Liver (tissue), 9 donors: ENCODE measurements around the gene SELENOI. TPM values are rescaled to one million over a fixed set of nuclear protein-coding genes. Genes with fewer than 3 reads are reported as not detected.

Experiments
- DNase-seq: peaks from one replicate; pipeline ENCODE4 v3.0.0-alpha.2; 2017; ENCODE audit warnings: low spot score
- H3K27ac ChIP-seq, 2 donors: one replicate each; pipeline ENCODE4 v1.7.0; 2013; ENCODE audit warnings: inconsistent platforms in 2 of 2, low read length in 2 of 2, control low read depth in 1 of 2, low read depth in 1 of 2, mild to moderate bottlenecking in 1 of 2
- H3K27me3 ChIP-seq, 4 donors: one replicate each; pipeline versions ENCODE4 v1.6.1 to v1.7.0; 2013; ENCODE audit warnings: low read length in 3 of 4, inconsistent platforms in 1 of 4, mild to moderate bottlenecking in 1 of 4, moderate library complexity in 1 of 4; ENCODE audit not compliant: control insufficient read depth in 4 of 4, insufficient read depth in 4 of 4
- H3K36me3 ChIP-seq, 4 donors: one replicate each; pipeline versions ENCODE4 v1.6.1 to v1.7.0; 2013; ENCODE audit warnings: low read length in 3 of 4, mild to moderate bottlenecking in 3 of 4, low read depth in 1 of 4, moderate library complexity in 1 of 4; ENCODE audit not compliant: control insufficient read depth in 4 of 4, insufficient read depth in 3 of 4
- H3K4me1 ChIP-seq, 4 donors: one replicate each; pipeline versions ENCODE4 v1.6.1 to v1.7.0; 2013; ENCODE audit warnings: low read length in 3 of 4, mild to moderate bottlenecking in 3 of 4, moderate library complexity in 1 of 4; ENCODE audit not compliant: control insufficient read depth in 4 of 4, insufficient read depth in 4 of 4
- H3K4me3 ChIP-seq, 3 donors: one replicate each; pipeline versions ENCODE4 v1.6.1 to v1.7.0; 2013; ENCODE audit warnings: low read length in 3 of 3, control low read depth in 1 of 3, low read depth in 1 of 3, mild to moderate bottlenecking in 1 of 3
- H3K9ac ChIP-seq, 2 donors: one replicate each; pipeline ENCODE4 v1.7.0; 2013; ENCODE audit warnings: low read length in 2 of 2, mild to moderate bottlenecking in 2 of 2, moderate library complexity in 2 of 2, control low read depth in 1 of 2, low read depth in 1 of 2
- H3K9me3 ChIP-seq, 4 donors: one replicate each; pipeline versions ENCODE4 v1.6.1 to v1.7.0; 2013; ENCODE audit warnings: low read length in 3 of 4; ENCODE audit not compliant: control insufficient read depth in 4 of 4
- CTCF ChIP-seq: fragments of 150-350 bp; IDR thresholded peaks from 2 replicates; pipeline ENCODE4 v1.5.1; 2017; ENCODE audit warnings: improper control_type of control experiment, low read depth, low read length; ENCODE audit not compliant: missing input control
- EGR1 ChIP-seq, 2 donors: IDR thresholded peaks; 2 replicates each; pipeline ENCODE4 v1.6.1; 2016 to 2018; ENCODE audit warnings: antibody characterized with exemption in 2 of 2, low read depth in 2 of 2
- FOXA1 ChIP-seq: IDR thresholded peaks from 2 replicates; pipeline ENCODE4 v1.6.1; 2016; ENCODE audit warnings: antibody characterized with exemption
- GABPA ChIP-seq, 2 donors: IDR thresholded peaks in 1 of 2; conservative IDR thresholded peaks in 1 of 2; 2 replicates each; pipeline ENCODE4 v1.6.1; 2016; ENCODE audit warnings: antibody characterized with exemption in 2 of 2, mild to moderate bottlenecking in 1 of 2, moderate library complexity in 1 of 2
- HNF4A ChIP-seq, 2 donors: conservative IDR thresholded peaks; 2 replicates each; pipeline ENCODE4 v1.6.1; 2016; ENCODE audit warnings: antibody characterized with exemption in 2 of 2, mild to moderate bottlenecking in 2 of 2
- HNF4G ChIP-seq: IDR thresholded peaks from 2 replicates; pipeline ENCODE4 v1.6.1; 2016; ENCODE audit warnings: antibody characterized with exemption
- JUND ChIP-seq, 2 donors: IDR thresholded peaks; 2 replicates each; pipeline ENCODE4 v1.6.1; 2016; ENCODE audit warnings: antibody characterized with exemption in 2 of 2
- MAX ChIP-seq: IDR thresholded peaks from 2 replicates; pipeline ENCODE4 v1.6.1; 2016; ENCODE audit warnings: antibody characterized with exemption
- NR2F2 ChIP-seq: IDR thresholded peaks from 2 replicates; pipeline ENCODE4 v1.6.1; 2016; ENCODE audit warnings: antibody characterized with exemption
- RAD21 ChIP-seq, 2 donors: IDR thresholded peaks; 2 replicates each; pipeline ENCODE4 v1.6.1; 2016; ENCODE audit warnings: antibody characterized with exemption in 2 of 2, mild to moderate bottlenecking in 2 of 2
- RXRA ChIP-seq, 2 donors: IDR thresholded peaks; 2 replicates each; pipeline ENCODE4 v1.6.1; 2017 to 2018; ENCODE audit warnings: antibody characterized with exemption in 2 of 2, mild to moderate bottlenecking in 1 of 2
- SP1 ChIP-seq: IDR thresholded peaks from 2 replicates; pipeline ENCODE4 v1.6.1; 2018; ENCODE audit warnings: antibody characterized with exemption, mild to moderate bottlenecking
- TAF1 ChIP-seq: conservative IDR thresholded peaks from 2 replicates; pipeline ENCODE4 v1.6.1; 2016; ENCODE audit warnings: antibody characterized with exemption, mild to moderate bottlenecking
- YY1 ChIP-seq: IDR thresholded peaks from 2 replicates; pipeline ENCODE4 v1.6.1; 2016; ENCODE audit warnings: antibody characterized with exemption, mild to moderate bottlenecking
- ZBTB33 ChIP-seq: IDR thresholded peaks from 2 replicates; pipeline ENCODE4 v1.6.1; 2016; ENCODE audit warnings: antibody characterized with exemption
- WGBS: extraction: QIAGEN DNeasy Blood & Tissue Kit; methylation state at CpG from one replicate; pipeline ENCODE4 v1.1.7; 2013; 5-methylcytosine and 5-hydroxymethylcytosine counted together
- polyA plus RNA-seq, 2 donors: library from polyadenylated mRNA; stranded (reverse) in 1 of 2; unstranded in 1 of 2; fragments of 200-250 nt in 1 of 2; fragments of >200 nt in 1 of 2; fragmentation: Nextera tagmentation in 1 of 2; extraction: Ambion mirVana in 1 of 2; gene quantifications; one replicate each; pipeline versions ENCODE4 v1.2.1 to v1.2.3, GENCODE V29; 2013 to 2015
- total RNA-seq, 2 donors: library from RNA; depleted of rRNA; stranded (reverse); fragments of >200 nt; gene quantifications; one replicate each; pipeline ENCODE4 v1.2.3, GENCODE V29; 2014
- TF ChIP-seq, protein P1 (sequence below): IDR thresholded peaks from 2 replicates; pipeline ENCODE4 v1.6.1; 2016; ENCODE audit warnings: antibody characterized with exemption, mild to moderate bottlenecking
- TF ChIP-seq, protein P2 (sequence below): IDR thresholded peaks from 2 replicates; pipeline ENCODE4 v1.6.1; 2016; ENCODE audit warnings: antibody characterized with exemption
- donor health status: healthy.
- donor health status: healthy.
- donor health status: healthy.
- donor health status: healthy.
- donor health status: healthy.

Gene SELENOI
- total and polyA plus RNA-seq, 4 donors: 6.2 to 55.9 (median 17.5) TPM

- H3K27me3 ChIP-seq: peaks cover 0 to 4% (median 0%) of the 10 kb centered on the region in 4 donors
- TF ChIP-seq, protein P1, sequence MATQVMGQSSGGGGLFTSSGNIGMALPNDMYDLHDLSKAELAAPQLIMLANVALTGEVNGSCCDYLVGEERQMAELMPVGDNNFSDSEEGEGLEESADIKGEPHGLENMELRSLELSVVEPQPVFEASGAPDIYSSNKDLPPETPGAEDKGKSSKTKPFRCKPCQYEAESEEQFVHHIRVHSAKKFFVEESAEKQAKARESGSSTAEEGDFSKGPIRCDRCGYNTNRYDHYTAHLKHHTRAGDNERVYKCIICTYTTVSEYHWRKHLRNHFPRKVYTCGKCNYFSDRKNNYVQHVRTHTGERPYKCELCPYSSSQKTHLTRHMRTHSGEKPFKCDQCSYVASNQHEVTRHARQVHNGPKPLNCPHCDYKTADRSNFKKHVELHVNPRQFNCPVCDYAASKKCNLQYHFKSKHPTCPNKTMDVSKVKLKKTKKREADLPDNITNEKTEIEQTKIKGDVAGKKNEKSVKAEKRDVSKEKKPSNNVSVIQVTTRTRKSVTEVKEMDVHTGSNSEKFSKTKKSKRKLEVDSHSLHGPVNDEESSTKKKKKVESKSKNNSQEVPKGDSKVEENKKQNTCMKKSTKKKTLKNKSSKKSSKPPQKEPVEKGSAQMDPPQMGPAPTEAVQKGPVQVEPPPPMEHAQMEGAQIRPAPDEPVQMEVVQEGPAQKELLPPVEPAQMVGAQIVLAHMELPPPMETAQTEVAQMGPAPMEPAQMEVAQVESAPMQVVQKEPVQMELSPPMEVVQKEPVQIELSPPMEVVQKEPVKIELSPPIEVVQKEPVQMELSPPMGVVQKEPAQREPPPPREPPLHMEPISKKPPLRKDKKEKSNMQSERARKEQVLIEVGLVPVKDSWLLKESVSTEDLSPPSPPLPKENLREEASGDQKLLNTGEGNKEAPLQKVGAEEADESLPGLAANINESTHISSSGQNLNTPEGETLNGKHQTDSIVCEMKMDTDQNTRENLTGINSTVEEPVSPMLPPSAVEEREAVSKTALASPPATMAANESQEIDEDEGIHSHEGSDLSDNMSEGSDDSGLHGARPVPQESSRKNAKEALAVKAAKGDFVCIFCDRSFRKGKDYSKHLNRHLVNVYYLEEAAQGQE: no peak
- no peak for TF ChIP-seq HNF4A (conservative IDR thresholded peaks at IDR 0.05)
- no peak for TF ChIP-seq ZBTB33
- no peak for TF ChIP-seq GABPA (IDR thresholded peaks at IDR 0.05 in 1 of 2, conservative IDR thresholded peaks at IDR 0.05 in 1 of 2)
- TF ChIP-seq RXRA (IDR thresholded peaks at IDR 0.05): no peak
- TF ChIP-seq EGR1 (IDR thresholded peaks at IDR 0.05; ENCODE audit: low read depth in 2 of 2): no peak
- TF ChIP-seq FOXA1: no peak
- WGBS: 89% methylated on average over 2 of the region's 2 CpGs
Measured at GRCh38 chr2:26435106-26435505, 89.2 kb downstream of the SELENOI start.

GRCh38 chr2:26438526-26438925 lies 92.6 kb downstream of the SELENOI start:
- Histone ChIP-seq H3K36me3 (no peaks in the 10 kb centered on the region), H3K4me3 (no peak overlapping the region), H3K9ac (no peak overlapping the region), H3K9me3 (no peaks in the 10 kb centered on the region), H3K4me1 (no peaks in the 10 kb centered on the region), H3K27me3 (no peaks in the 10 kb centered on the region), H3K27ac (no peak overlapping the region)
- DNase-seq: no peak
- WGBS: 62% methylated on average over 8 of the region's 8 CpGs
- TF ChIP-seq NR2F2 (no peak), JUND (IDR thresholded peaks at IDR 0.05) (no peak), RXRA (IDR thresholded peaks at IDR 0.05) (no peak), YY1 (no peak), HNF4A (conservative IDR thresholded peaks at IDR 0.05) (no peak), RAD21 (IDR thresholded peaks at IDR 0.05) (no peak), HNF4G (no peak), FOXA1 (no peak), EGR1 (IDR thresholded peaks at IDR 0.05; ENCODE audit: low read depth in 2 of 2) (no peak), ZBTB33 (no peak), TAF1 (no peak), CTCF (no peak), GABPA (IDR thresholded peaks at IDR 0.05 in 1 of 2, conservative IDR thresholded peaks at IDR 0.05 in 1 of 2) (no peak), SP1 (no peak), MAX (no peak)
- TF ChIP-seq, protein P1: no peak
- TF ChIP-seq, protein P2, sequence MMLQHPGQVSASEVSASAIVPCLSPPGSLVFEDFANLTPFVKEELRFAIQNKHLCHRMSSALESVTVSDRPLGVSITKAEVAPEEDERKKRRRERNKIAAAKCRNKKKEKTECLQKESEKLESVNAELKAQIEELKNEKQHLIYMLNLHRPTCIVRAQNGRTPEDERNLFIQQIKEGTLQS: no peak

More at GRCh38 chr2:26435106-26435505, 89.2 kb downstream of the SELENOI start:
- H3K9ac ChIP-seq: no peak overlapping the region
- H3K4me3 ChIP-seq: no peak overlapping the region
- H3K4me1 ChIP-seq: no peaks in the 10 kb centered on the region
- H3K9me3 ChIP-seq: no peaks in the 10 kb centered on the region
- no peaks in the 10 kb centered on the region for H3K36me3 ChIP-seq
- H3K27ac ChIP-seq: no peak overlapping the region
- DNase-seq: no peak
